ENCODE data around the gene MYOG. TPM values are rescaled to one million over a fixed set of nuclear protein-coding genes. Genes with fewer than 3 reads are reported as not detected.

MYOG gene
- total and polyA plus RNA-seq, 10 donors: not detected

GRCh38 chr1:203069030-203069747 is 16.6 kb downstream of the MYOG start:
- no peaks in the 10 kb centered on the region for H3K36me3 ChIP-seq
- intact Hi-C loops (cut with DNase I; ENCODE audit: low total_unique reads): no loop called here
- TF ChIP-seq CTCF (IDR thresholded peaks at IDR 0.05 in 8 of 11, conservative IDR thresholded peaks at IDR 0.05 in 3 of 11) (no peak), POLR2A (IDR thresholded peaks at IDR 0.05) (no peak), POLR2AphosphoS5 (IDR thresholded peaks at IDR 0.05) (no peak)
- WGBS, 5 donors: 15 to 28% (median 23%) methylated on average over 4 of the region's 4 CpGs
- H3K4me3 ChIP-seq: no peak overlapping the region
- H3K27me3 ChIP-seq (replicated peaks in 1 of 7): peaks cover 0 to 17% (median 0%) of the 10 kb centered on the region in 7 donors
- H3K9me3 ChIP-seq: no peaks in the 10 kb centered on the region
- no peak for DNase-seq
- H3K27ac ChIP-seq: peak overlapping the region in 7 of 8 donors; percentile 48 to 70 (median 60)
- peaks cover 7 to 44% (median 23%) of the 10 kb centered on the region in 6 donors for H3K4me1 ChIP-seq

- H3K9me3 ChIP-seq: no peaks in the 10 kb centered on the region
- peaks cover 7 to 58% (median 22%) of the 10 kb centered on the region in 6 donors for H3K4me1 ChIP-seq
- TF ChIP-seq POLR2AphosphoS5 (IDR thresholded peaks at IDR 0.05): no peak
- no peak for TF ChIP-seq POLR2A (IDR thresholded peaks at IDR 0.05)
- no peak for TF ChIP-seq CTCF (IDR thresholded peaks at IDR 0.05 in 8 of 11, conservative IDR thresholded peaks at IDR 0.05 in 3 of 11)
- intact Hi-C loops (cut with DNase I; ENCODE audit: low total_unique reads): no loop called here
- 86 to 97% (median 95%) methylated on average over 3 of the region's 3 CpGs for WGBS, 5 donors
- no peak overlapping the region for H3K27ac ChIP-seq
- H3K27me3 ChIP-seq (replicated peaks in 1 of 7): peaks cover 0 to 19% (median 0%) of the 10 kb centered on the region in 7 donors
- H3K36me3 ChIP-seq: no peaks in the 10 kb centered on the region
- DNase-seq: no peak
- no peak overlapping the region for H3K4me3 ChIP-seq
Measured at GRCh38 chr1:203066965-203067364, 18.8 kb downstream of the MYOG start.

GRCh38 chr1:203065986-203066385 is 19.8 kb downstream of the MYOG start:
- Histone ChIP-seq H3K36me3 (no peaks in the 10 kb centered on the region), H3K4me1 (peaks cover 7 to 58% (median 22%) of the 10 kb centered on the region in 6 donors), H3K27me3 (replicated peaks in 1 of 7) (peaks cover 0 to 19% (median 0%) of the 10 kb centered on the region in 7 donors), H3K4me3 (no peak overlapping the region), H3K9me3 (no peaks in the 10 kb centered on the region), H3K27ac (peak overlapping the region in 1 of 8 donors; percentile 11)
- intact Hi-C loops (cut with DNase I; ENCODE audit: low total_unique reads): no loop called here
- peak; percentile 1 for DNase-seq
- TF ChIP-seq CTCF (IDR thresholded peaks at IDR 0.05 in 8 of 11, conservative IDR thresholded peaks at IDR 0.05 in 3 of 11) (no peak), POLR2A (IDR thresholded peaks at IDR 0.05) (no peak), POLR2AphosphoS5 (IDR thresholded peaks at IDR 0.05) (no peak)
- 53 to 90% (median 64%) methylated on average over 2 of the region's 2 CpGs for WGBS, 5 donors

- Histone ChIP-seq H3K36me3 (no peaks in the 10 kb centered on the region), H3K4me3 (no peak overlapping the region), H3K9me3 (no peaks in the 10 kb centered on the region), H3K27me3 (replicated peaks in 1 of 7) (peaks cover 0 to 19% (median 0%) of the 10 kb centered on the region in 7 donors), H3K4me1 (peaks cover 7 to 50% (median 21%) of the 10 kb centered on the region in 6 donors), H3K27ac (no peak overlapping the region)
- 83 to 87% (median 85%) methylated on average over 7 of the region's 7 CpGs for WGBS, 5 donors
- intact Hi-C loops (cut with DNase I; ENCODE audit: low total_unique reads): no loop called here
- peak; percentile 36 for DNase-seq
- TF ChIP-seq POLR2AphosphoS5 (IDR thresholded peaks at IDR 0.05) (no peak), POLR2A (IDR thresholded peaks at IDR 0.05) (no peak), CTCF (IDR thresholded peaks at IDR 0.05 in 8 of 11, conservative IDR thresholded peaks at IDR 0.05 in 3 of 11) (no peak)
Measured at GRCh38 chr1:203065191-203065590, 20.6 kb downstream of the MYOG start.

All from spleen (tissue), 11 donors.